A673 (cell line): Measurements from ENCODE around the gene RRH. TPM values are rescaled to one million over a fixed set of nuclear protein-coding genes. Genes with fewer than 3 reads are reported as not detected.

Experiments
- BruUV-seq: library from RNA; stranded (reverse); fragments of 400-500 nt; replicated peaks from 2 replicates; lab custom pipeline; 2021; lab: Mats Ljungman, UMichigan
- CTCF ChIA-PET: fragments of 300-600 bp; sonication (Branson Sonifier 250); formaldehyde crosslinking; loops from one replicate; lab custom pipeline; 2022; ENCODE audit warnings: antibody characterized with exemption; lab: Charles Lee
- POLR2A ChIA-PET: fragments of 300-600 bp; sonication (Branson Sonifier 250); formaldehyde crosslinking; loops from one replicate; lab custom pipeline; 2022; ENCODE audit warnings: antibody characterized with exemption; ENCODE audit not compliant: low non-redundant PET; lab: Charles Lee
- DNase-seq: peaks from one replicate; pipeline ENCODE4 v3.0.0-alpha.2; 2015; ENCODE audit warnings: low spot score
- H3K27ac ChIP-seq: fragments of 200-600 bp; sonication (generic); 2 replicates; pipeline ENCODE4 v1.5.1; 2016; ENCODE audit warnings: mixed run types, low read depth, mild to moderate bottlenecking, mixed read lengths, antibody characterized with exemption, low read length; ENCODE audit not compliant: poor library complexity, severe bottlenecking
- H3K27me3 ChIP-seq: fragments of 200-600 bp; sonication (generic); replicated peaks from 2 replicates; pipeline ENCODE4 v1.6.1; 2017; ENCODE audit warnings: mixed run types, low read depth, mild to moderate bottlenecking, mixed read lengths, antibody characterized with exemption, low read length; ENCODE audit not compliant: insufficient read depth, poor library complexity
- H3K36me3 ChIP-seq: fragments of 200-600 bp; sonication (generic); 2 replicates; pipeline ENCODE4 v1.6.1; 2016; ENCODE audit warnings: mixed run types, mild to moderate bottlenecking, mixed read lengths, antibody characterized with exemption, low read length; ENCODE audit not compliant: insufficient read depth, poor library complexity, severe bottlenecking
- H3K4me1 ChIP-seq: fragments of 200-600 bp; sonication (generic); 2 replicates; pipeline ENCODE4 v1.6.1; 2017; ENCODE audit warnings: mixed run types, mild to moderate bottlenecking, mixed read lengths, antibody characterized with exemption, low read length; ENCODE audit not compliant: insufficient read depth, poor library complexity, severe bottlenecking
- H3K4me3 ChIP-seq: fragments of 200-600 bp; sonication (generic); 2 replicates; pipeline ENCODE4 v1.5.1; 2016; ENCODE audit warnings: low read depth, mixed run types, mild to moderate bottlenecking, mixed read lengths, low read length; ENCODE audit not compliant: poor library complexity, severe bottlenecking
- H3K9me3 ChIP-seq: fragments of 200-600 bp; sonication (generic); 2 replicates; pipeline ENCODE4 v1.6.1; 2016; ENCODE audit warnings: mixed run types, low read depth, mild to moderate bottlenecking, mixed read lengths, antibody characterized with exemption, low read length; ENCODE audit not compliant: poor library complexity, severe bottlenecking
- CTCF ChIP-seq: fragments of 300-800, 200-600 bp; sonication (generic); conservative IDR thresholded peaks from 2 replicates; pipeline ENCODE4 v1.5.1; 2017; ENCODE audit warnings: low read depth, mild to moderate bottlenecking, antibody characterized with exemption, low read length, moderate library complexity, mixed read lengths
- EZH2 ChIP-seq: fragments of 200-600 bp; sonication (generic); IDR thresholded peaks from 2 replicates; pipeline ENCODE4 v1.6.1; 2017; ENCODE audit warnings: borderline replicate concordance, low read depth, mild to moderate bottlenecking, mixed read lengths, antibody characterized with exemption, low read length; ENCODE audit not compliant: poor library complexity, severe bottlenecking
- intact Hi-C: fragments of 100-400 bp; cut with micrococcal nuclease; formaldehyde crosslinking; loops from one replicate; pipeline ENCODE4 v1.10.0; 2022; ENCODE audit not compliant: unreplicated experiment
- total RNA-seq: library from RNA; stranded (reverse); gene quantifications from 2 replicates; pipeline ENCODE4 v1.2.3, GENCODE V29; 2021

RRH gene
- total RNA-seq, 1 experiment from 2014 or later = 0.47 TPM

- no peaks in the 10 kb centered on the region for H3K27me3 ChIP-seq
- no peaks in the 10 kb centered on the region for H3K4me1 ChIP-seq
- TF ChIP-seq EZH2 (no peak), CTCF (no peak)
- DNase-seq = no peak
- no peak overlapping the region for H3K27ac ChIP-seq
- H3K4me3 ChIP-seq = no peak overlapping the region
- ChIA-PET POLR2A (no interaction called here), CTCF (no interaction called here)
- intact Hi-C loops = no loop called here
- H3K36me3 ChIP-seq = no peaks in the 10 kb centered on the region
- BruUV-seq = no TSS peak
- no peaks in the 10 kb centered on the region for H3K9me3 ChIP-seq
Observed at GRCh38 chr4:109870061-109870460, 42.3 kb downstream of the RRH start.

DNA sequence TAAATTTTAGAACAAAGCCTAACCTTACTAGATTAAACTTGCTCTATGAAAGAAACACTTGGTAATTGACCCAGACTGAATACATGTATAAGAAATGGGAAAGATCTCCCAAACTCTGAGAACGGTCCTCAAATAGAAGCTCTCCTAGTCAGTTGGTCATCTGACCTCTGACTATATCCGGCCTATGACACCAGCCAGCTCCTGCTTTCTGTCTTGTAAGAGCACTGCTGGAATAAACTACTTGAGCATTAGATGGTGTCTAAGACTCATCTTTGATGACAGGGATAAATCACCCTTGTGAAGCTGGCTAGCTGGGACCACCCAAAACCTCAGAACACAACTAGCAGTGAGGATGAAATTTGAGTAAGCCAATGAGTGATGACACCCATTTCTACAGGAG lies 44.3 kb downstream of the RRH start:
- no peak overlapping the region for H3K4me3 ChIP-seq
- no peaks in the 10 kb centered on the region for H3K9me3 ChIP-seq
- no peaks in the 10 kb centered on the region for H3K27me3 ChIP-seq
- intact Hi-C loops = no loop called here
- BruUV-seq = no TSS peak
- H3K36me3 ChIP-seq = no peaks in the 10 kb centered on the region
- TF ChIP-seq CTCF = no peak
- TF ChIP-seq EZH2 = no peak
- H3K27ac ChIP-seq = no peak overlapping the region
- H3K4me1 ChIP-seq = no peaks in the 10 kb centered on the region
- ChIA-PET POLR2A (no interaction called here), CTCF (interaction anchor here (0.6 kb wide), 1 partner anchor 11 kb away, joined by 3 read pairs; no protein-coding TSS in a partner anchor)
- DNase-seq = no peak

- H3K4me1 ChIP-seq = no peaks in the 10 kb centered on the region
- TF ChIP-seq EZH2 = no peak
- no peak for TF ChIP-seq CTCF
- no peak for DNase-seq
- H3K4me3 ChIP-seq = no peak overlapping the region
- CTCF ChIA-PET = no interaction called here
- H3K9me3 ChIP-seq = no peaks in the 10 kb centered on the region
- H3K27me3 ChIP-seq = no peaks in the 10 kb centered on the region
- H3K36me3 ChIP-seq = no peaks in the 10 kb centered on the region
- H3K27ac ChIP-seq = no peak overlapping the region
- POLR2A ChIA-PET = no interaction called here
- BruUV-seq = no TSS peak
- intact Hi-C loops = no loop called here
Observed at GRCh38 chr4:109872950-109873656, 45.3 kb downstream of the RRH start.
